ENCODE data around the gene NDUFB10.

Gene NDUFB10

GRCh38 chr16:1989209-1990100 lies 30.1 kb downstream of the NDUFB10 start, which contains the start of gene SYNGR3:
Gene SYNGR3 (plus strand): TSS chr16:1989970. CDS start chr16:1990103, 133 bp downstream.
- DNase-seq = no peak

DNA sequence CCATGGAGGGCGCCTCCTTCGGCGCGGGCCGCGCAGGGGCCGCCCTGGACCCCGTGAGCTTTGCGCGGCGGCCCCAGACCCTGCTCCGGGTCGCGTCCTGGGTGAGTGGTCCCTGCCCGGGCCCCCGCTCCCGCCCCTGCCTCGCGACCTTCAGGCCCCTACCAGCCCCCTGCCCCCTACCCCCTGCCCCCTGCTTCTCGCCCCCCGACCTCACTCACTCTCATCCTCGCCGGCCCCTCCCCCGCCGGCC lies 30.7 kb downstream of the NDUFB10 start:
- no peak for DNase-seq

DNA sequence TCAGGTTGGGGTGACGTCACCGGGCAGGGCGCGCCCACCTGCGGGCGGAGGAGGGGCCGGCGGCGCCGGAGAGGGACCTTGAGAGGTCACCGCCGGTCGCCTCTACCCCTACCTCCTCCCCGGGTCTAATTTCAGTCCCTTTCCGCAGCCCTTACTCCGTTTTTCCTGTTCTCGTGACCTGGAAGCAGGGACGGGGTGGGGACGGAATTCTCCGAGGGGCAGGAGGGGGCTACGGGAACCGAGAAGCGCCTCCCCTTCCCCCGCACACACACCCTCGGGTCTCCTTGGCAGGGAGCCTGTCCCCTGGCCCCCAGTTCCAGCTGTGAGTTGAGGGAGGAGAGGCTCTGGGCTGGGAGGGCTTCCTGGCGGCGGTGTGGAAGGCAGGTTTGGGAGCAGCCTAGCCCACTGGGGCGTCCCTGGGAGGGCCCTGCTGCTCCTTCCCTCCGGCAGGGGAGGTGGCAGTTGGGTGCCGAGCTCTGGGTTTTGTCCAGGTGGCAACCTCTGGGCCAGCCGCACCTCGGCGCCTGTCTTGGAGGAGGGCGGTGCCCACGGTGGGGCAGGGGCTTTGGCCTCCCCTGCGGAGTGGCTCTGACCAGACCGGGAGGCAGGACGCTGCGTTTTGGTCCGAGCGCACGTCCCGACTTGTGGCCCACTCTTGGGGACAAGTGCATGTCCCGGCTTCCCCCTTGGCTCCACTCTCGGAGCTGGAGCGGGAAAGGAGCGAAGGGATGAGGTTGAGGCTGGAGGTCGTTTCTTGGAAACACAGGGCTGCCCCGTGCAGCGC lies 31.2 kb downstream of the NDUFB10 start:
- DNase-seq = no peak

- no peak for DNase-seq
Observed at GRCh38 chr16:1991135-1991551, 31.8 kb downstream of the NDUFB10 start.

GRCh38 chr16:1991588-1991947 lies 32.2 kb downstream of the NDUFB10 start:
- no peak for DNase-seq

- DNase-seq = peak; percentile 99
Observed at GRCh38 chr16:1991948-1992703, 32.8 kb downstream of the NDUFB10 start.

DNA sequence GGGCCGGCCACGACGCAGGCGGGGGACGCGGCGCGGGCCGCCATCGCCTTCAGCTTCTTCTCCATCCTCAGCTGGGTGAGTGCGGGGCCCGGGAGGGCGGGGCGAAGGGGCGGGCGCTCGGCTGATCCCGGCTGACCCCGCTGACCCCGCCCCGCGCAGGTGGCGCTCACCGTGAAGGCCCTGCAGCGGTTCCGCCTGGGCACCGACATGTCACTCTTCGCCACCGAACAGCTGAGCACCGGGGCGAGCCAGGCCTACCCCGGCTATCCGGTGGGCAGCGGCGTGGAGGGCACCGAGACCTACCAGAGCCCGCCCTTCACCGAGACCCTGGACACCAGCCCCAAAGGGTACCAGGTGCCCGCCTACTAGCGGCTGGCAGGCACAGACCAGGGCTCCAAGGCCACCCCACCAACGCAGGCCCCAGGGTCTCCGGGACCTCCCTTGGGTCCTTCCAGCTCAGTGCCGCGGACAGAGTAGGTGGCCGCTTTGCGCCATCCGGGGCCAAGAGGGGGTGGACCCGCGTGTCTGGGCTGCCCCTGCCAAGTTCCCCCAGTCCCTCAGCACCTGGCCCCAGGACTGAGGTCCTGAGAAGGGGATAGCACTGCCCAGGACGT lies 33.5 kb downstream of the NDUFB10 start:
- no peak for DNase-seq

- DNase-seq = no peak
Observed at GRCh38 chr16:1993731-1994131, 34.4 kb downstream of the NDUFB10 start.

- no peak for DNase-seq
Observed at GRCh38 chr16:1997494-1998359, 38.4 kb downstream of the NDUFB10 start.

DNA sequence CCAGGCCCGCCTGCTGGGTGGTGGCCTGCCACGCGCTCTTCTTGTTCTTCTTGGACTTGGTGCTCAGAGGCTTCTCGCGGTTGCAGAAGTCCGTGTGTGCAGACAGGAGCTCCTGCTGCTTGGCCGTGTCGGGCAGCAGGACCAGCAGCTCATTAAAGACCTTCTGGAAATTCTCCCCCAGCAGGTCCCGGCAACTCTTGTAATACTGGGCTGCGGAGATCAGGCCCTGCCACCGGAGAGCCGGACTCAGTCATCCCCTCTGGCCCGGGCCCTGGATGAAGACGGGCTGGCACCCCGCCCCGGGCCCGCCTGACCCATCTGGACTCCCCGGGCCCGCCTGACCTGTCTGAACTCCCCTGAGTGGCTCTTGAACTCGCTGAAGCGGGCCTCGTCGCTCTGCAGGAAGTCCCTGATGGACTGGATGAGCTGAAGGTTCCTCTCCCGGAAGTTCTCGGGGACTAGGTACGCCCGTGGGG lies 39.1 kb downstream of the NDUFB10 start:
- no peak for DNase-seq

DNA sequence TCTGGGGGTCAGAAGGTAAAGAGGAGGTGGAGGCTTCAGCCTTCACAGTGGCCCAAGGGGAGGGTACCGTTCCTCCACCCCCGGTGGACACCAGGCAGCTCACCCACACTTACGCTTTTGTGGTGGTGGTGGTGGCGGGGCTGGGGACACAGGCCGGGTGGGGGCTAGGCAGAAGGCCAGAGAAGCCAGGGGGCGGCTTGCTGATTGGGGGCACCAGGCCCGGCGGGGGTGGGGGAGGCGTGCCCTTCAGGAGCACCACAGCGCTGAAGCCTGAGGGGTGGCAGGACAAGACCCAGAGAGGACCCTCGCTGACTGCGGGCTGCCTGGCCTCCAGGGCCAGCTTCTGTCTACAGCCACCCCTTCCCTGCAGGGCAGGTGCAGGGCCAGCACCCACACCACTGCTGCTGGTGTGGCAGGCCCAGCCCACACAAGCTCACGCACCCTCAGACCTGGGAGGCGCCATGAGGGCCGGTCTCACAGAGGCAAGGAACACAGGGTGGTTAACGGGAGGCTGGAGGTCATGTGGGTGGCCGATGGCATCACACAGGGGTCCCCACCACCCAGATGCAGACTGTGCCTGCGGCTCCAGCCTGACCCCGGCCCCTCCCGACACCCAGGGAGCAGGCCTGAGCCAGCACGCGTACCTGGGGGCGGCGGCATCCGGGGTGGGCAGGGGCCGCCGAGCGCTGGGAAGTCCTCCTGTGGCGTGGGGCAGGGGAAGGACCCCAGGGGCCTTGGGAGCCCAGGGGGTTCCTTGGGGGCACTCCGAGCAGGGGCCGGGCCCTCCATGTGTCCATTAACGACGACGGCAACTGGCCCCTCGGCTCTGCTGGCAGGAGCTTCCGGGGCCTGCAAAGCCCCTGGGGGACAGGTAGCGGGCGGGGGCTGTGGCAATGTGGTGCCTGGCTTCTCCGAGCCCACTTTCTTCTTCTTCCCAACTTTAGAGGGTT lies 39.8 kb downstream of the NDUFB10 start:
- DNase-seq = no peak

GRCh38 chr16:1999866-2000514 lies 40.7 kb downstream of the NDUFB10 start:
- no peak for DNase-seq

GRCh38 chr16:2001035-2001434 lies 41.7 kb downstream of the NDUFB10 start:
- no peak for DNase-seq

- no peak for DNase-seq
Observed at GRCh38 chr16:2001456-2002355, 42.4 kb downstream of the NDUFB10 start.

DNA sequence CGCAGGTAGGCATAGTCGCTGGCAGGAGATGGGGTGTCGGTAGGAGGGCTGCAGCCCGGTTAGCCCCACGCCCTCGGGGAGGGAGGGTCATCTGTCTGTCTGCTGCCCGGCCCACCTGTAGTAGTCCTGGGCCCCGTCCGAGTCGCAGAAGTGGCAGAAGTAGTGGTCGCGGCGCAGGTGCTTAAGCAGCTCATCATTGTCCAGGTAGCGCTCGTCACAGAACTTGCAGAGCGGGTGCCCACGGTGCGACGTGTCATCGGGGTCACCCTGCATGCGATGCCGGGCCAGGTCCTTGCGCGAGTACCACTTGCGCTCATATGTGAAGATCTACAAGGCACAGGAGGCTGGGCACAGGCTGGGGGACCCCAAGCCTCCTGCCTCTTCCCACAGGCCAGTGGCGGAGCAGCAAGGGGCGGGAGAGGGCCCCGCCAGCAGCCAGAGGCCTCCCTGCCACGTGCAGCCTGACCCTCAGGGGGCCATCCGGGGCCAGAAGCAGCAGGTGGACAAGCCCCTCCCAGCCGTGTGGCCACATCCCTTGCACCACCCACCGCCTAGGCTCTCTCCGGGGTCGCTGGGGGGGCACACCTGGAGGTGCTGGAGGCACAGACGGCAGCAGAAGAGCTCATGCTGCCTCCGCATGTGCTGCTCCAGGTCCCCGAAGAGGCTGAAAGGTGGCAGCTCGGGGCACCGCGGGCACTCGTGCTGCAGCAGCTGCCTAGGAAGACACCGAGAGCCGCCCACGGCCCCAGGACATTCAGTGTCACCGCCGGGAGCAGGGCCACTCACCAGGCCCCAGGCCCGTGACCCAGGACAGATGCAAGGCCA lies 43.3 kb downstream of the NDUFB10 start:
- no peak for DNase-seq

DNA sequence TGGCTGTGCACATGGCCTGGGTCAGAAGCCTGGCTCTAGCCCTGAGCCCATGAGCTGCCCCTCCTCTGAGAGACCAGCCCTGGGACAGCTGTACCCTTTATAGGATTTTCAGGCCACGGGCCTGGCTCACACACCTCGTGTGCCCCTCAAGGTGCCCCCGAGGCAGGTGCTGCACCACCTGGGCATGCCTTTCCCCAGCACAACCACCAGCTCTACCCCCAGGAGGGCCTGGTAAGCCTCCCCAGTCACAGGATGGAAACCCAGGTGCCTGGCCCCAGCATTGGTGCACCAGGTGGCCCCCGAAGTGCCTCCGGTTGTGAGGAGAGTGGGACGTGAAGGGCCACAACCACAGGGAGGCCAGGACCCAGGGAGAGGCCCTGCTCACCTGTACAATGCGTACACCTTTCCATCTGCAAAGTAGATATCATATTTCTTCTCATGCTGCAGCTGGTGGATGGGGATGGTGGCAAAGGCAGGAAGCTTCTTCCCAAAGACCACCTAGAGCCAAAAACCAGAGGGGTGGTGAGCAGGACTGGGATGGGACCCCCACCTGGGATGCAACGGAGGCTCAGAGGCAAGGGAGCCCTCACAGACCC lies 44.0 kb downstream of the NDUFB10 start:
- DNase-seq = no peak

DNA sequence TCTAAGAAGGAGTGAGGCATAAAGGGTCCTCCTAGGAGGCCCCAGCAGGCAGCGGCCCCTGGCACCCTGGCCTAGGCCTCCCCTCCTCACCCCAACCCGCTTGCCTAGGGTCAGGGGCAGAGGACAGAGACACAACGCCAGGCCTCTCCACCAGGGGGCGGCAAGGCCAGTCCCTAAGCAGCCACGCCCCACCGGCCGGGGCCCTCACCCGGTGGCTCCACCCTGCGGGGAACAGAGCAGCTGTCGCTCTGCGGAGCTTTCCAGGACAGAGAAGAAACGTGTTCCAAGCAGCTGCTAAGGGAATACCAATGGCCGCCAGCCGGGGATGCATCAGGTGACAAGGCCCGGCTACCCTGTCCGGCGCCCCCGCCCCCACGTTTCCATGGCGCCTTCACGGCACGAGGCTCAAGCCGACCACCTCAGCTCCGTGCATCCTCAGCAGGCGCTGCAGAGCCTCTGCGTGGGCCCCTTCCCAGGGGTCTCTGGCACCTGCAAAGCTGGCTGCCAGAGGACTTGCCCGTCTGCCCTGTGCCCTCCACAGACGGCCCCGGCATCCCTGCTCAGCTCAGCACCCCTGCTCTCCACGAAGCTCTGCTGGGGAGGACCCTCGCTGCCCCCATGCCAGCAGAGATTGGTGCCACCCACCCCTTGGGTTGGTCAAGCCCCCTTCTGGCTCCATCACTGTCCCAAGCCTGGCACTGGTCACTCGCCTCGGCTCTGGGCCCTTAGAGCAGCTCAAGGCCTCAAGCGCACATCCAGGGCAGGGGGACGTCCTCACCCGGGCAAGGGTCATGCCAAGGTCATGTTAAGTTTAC lies 44.7 kb downstream of the NDUFB10 start:
- DNase-seq = peak; percentile 75
